A549 (cell line): Measurements from ENCODE around the gene SLC39A11.

Experiments used
- HDAC2 ChIP-seq: fragments of 200-600 bp; sonication (generic); IDR thresholded peaks from 2 replicates; pipeline ENCODE4 v1.6.1; 2016
- NFE2L2 ChIP-seq: fragments of 150-350 bp; conservative IDR thresholded peaks from 2 replicates; pipeline ENCODE4 v1.6.1; 2014; ENCODE audit warnings: low read length
- POLR2A ChIP-seq: IDR thresholded peaks from 2 replicates; pipeline ENCODE4 v1.6.1; 2012; ENCODE audit warnings: mild to moderate bottlenecking, low read length
- RFX5 ChIP-seq: fragments of 450-650 bp; IDR thresholded peaks from 2 replicates; pipeline ENCODE4 v1.7.1; 2014; ENCODE audit warnings: antibody characterized with exemption, mild to moderate bottlenecking, moderate library complexity
- RNF2 ChIP-seq: fragments of 200-600 bp; sonication (generic); IDR thresholded peaks from 2 replicates; pipeline ENCODE4 v1.6.1; 2016; ENCODE audit warnings: low read depth, mild to moderate bottlenecking, antibody characterized with exemption, moderate library complexity, borderline replicate concordance
- TFCP2L1 ChIP-seq: fragments of 250-450 bp; sonication (Bioruptor Pico); IDR thresholded peaks from 2 replicates; pipeline ENCODE4 v1.5.0; 2021; ENCODE audit warnings: mild to moderate bottlenecking
- ZC3H11A ChIP-seq: fragments of 450-650 bp; IDR thresholded peaks from 2 replicates; pipeline ENCODE4 v1.6.1; 2014; ENCODE audit warnings: antibody characterized with exemption, mild to moderate bottlenecking
- TF ChIP-seq, protein P1 (sequence below): fragments of >200 bp; sonication (Bioruptor Twin); formaldehyde crosslinking; IDR thresholded peaks from 3 replicates; pipeline ENCODE4 v1.5.1; 2016
- TF ChIP-seq, protein P2 (sequence below): fragments of 450-650 bp; IDR thresholded peaks from 2 replicates; pipeline ENCODE4 v1.6.1; 2014; ENCODE audit warnings: antibody characterized with exemption

GRCh38 chr17:72733619-72734282 is 358.7 kb downstream of the SLC39A11 start:
- no peak for TF ChIP-seq RNF2
- TF ChIP-seq POLR2A, result no peak
- no peak for TF ChIP-seq HDAC2
- TF ChIP-seq ZC3H11A, result no peak
- TF ChIP-seq, protein P1, sequence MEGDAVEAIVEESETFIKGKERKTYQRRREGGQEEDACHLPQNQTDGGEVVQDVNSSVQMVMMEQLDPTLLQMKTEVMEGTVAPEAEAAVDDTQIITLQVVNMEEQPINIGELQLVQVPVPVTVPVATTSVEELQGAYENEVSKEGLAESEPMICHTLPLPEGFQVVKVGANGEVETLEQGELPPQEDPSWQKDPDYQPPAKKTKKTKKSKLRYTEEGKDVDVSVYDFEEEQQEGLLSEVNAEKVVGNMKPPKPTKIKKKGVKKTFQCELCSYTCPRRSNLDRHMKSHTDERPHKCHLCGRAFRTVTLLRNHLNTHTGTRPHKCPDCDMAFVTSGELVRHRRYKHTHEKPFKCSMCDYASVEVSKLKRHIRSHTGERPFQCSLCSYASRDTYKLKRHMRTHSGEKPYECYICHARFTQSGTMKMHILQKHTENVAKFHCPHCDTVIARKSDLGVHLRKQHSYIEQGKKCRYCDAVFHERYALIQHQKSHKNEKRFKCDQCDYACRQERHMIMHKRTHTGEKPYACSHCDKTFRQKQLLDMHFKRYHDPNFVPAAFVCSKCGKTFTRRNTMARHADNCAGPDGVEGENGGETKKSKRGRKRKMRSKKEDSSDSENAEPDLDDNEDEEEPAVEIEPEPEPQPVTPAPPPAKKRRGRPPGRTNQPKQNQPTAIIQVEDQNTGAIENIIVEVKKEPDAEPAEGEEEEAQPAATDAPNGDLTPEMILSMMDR, result no peak
- no peak for TF ChIP-seq TFCP2L1
- TF ChIP-seq RFX5, result no peak
- TF ChIP-seq, protein P2, sequence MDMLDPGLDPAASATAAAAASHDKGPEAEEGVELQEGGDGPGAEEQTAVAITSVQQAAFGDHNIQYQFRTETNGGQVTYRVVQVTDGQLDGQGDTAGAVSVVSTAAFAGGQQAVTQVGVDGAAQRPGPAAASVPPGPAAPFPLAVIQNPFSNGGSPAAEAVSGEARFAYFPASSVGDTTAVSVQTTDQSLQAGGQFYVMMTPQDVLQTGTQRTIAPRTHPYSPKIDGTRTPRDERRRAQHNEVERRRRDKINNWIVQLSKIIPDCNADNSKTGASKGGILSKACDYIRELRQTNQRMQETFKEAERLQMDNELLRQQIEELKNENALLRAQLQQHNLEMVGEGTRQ, result no peak
- TF ChIP-seq NFE2L2, result no peak
